AG10803 (cell line): ENCODE results near the gene CHL1.

Source experiments
- DNase-seq: peaks from one replicate; pipeline ENCODE4 v3.0.0; 2010; ENCODE audit warnings: low read depth
- H3K4me3 ChIP-seq: 2 replicates; pipeline ENCODE4 v1.5.1; 2011; ENCODE audit warnings: mild to moderate bottlenecking, low read length, control low read depth
- CTCF ChIP-seq: conservative IDR thresholded peaks from 2 replicates; pipeline ENCODE4 v1.5.1; 2011; ENCODE audit warnings: mild to moderate bottlenecking, low read length, control low read depth, inconsistent platforms

The CHL1 gene

GRCh38 chr3:278300-279064, 81.9 kb downstream of the CHL1 start:
- H3K4me3 ChIP-seq: no peak overlapping the region
- DNase-seq: no peak
- no peak for TF ChIP-seq CTCF

- no peak for DNase-seq
- no peak overlapping the region for H3K4me3 ChIP-seq
- TF ChIP-seq CTCF: no peak
These were observed 82.8 kb downstream of the CHL1 start for GRCh38 chr3:279325-279724.

DNA sequence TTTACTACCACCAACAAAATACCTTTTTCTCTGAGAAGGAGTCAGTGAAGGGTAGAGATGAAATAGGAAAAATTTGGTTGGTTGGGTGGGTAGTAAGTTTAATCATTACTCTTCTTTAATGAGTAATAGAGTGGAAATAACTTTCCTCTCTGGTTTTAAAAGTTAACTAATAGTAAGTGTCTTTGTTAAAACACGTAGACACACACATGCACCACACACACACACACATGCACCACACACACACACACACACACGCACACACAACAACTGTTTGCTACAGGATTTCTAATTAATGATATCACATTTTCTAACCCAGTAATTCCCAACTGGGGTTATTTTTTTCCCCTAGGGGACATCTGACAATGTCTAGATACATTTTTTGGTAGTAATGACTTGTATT, 84.1 kb downstream of the CHL1 start:
- H3K4me3 ChIP-seq: no peak overlapping the region
- TF ChIP-seq CTCF: no peak
- no peak for DNase-seq

GRCh38 chr3:284322-284721, 87.8 kb downstream of the CHL1 start:
- H3K4me3 ChIP-seq: no peak overlapping the region
- no peak for DNase-seq
- no peak for TF ChIP-seq CTCF

DNA sequence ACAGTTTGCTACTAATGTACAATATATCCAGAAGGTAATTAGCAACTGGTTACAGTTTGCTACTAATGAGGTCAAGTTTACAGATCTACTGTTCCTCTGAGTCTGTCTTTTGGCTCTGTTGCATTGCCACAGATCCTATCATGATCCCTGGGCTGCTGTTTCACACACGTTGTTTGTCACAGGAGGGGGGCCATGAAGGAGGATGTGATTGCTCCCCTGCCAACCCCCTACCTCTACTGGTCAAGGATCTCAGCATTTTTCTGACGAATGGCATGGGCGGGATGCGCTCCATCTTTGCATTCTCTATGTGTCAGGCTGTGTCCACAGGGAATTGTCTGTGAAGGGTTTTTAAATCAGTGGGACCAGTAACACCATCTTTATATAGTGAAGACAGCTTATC, 91.9 kb downstream of the CHL1 start:
- no peak overlapping the region for H3K4me3 ChIP-seq

DNA sequence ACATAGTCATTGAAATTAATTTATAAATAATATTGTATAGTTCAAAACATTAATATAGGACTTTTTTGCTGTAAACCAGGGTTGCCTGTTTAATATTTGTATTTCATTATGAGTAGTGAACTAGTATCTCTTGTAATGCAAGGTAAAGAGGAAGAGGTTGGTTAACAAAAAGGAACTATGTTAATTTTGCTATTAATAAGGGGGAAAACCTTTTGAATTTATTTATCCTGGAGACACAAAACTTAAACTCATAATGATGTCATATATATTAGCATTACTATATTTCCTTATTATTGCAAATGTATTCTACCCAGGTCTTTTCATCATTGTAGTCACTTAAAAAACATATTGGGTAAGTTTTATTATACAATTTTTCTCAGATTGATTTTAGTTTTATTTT, 94.5 kb downstream of the CHL1 start:
- no peak for TF ChIP-seq CTCF
- no peak overlapping the region for H3K4me3 ChIP-seq
- no peak for DNase-seq

More for the DNA sequence above, 91.9 kb downstream of the CHL1 start:
- no peak for TF ChIP-seq CTCF
- no peak for DNase-seq

GRCh38 chr3:291646-292436, 95.3 kb downstream of the CHL1 start:
- DNase-seq: no peak
- TF ChIP-seq CTCF: no peak
- H3K4me3 ChIP-seq: no peak overlapping the region
